ENCODE results near the gene SLC24A2. TPM values are rescaled to one million over a fixed set of nuclear protein-coding genes. Genes with fewer than 3 reads are reported as not detected.

SLC24A2 gene
- total and polyA plus RNA-seq, 10 of the 15 experiments (the other 5 are each of a cell fraction or from before 2014, with no cell fraction given): not detected

- H3K4me2 ChIP-seq (ENCODE audit: control insufficient read depth, insufficient read depth): no peak overlapping the region
- ChIA-PET POLR2A (no interaction called here), SMC1A (ENCODE audit: uncharacterized antibody, unreplicated experiment) (no interaction called here), CTCF (no interaction called here), RAD21 (ENCODE audit: unreplicated experiment) (no interaction called here)
- in situ Hi-C loops (cut with MboI) (no loop called here), intact Hi-C loops (cut with micrococcal nuclease; ENCODE audit: unreplicated experiment) (loop anchor here (10.0 kb wide), 1 partner anchor 289 kb away; no protein-coding TSS in a partner anchor)
- H4K20me1 ChIP-seq (ENCODE audit: control insufficient read depth, insufficient read depth): no peaks in the 10 kb centered on the region
- no TSS peak for BruUV-seq (replicated peaks)
- WGBS (ENCODE audit: insufficient coverage, insufficient replicate concordance, low lambda C conversion rate, missing lambda C conversion rate): 0% methylated on average over 2 of the region's 2 CpGs
- TF ChIP-seq IKZF1 (conservative IDR thresholded peaks at IDR 0.05): no peak
- no peak for TF ChIP-seq ZBTB33 (IDR thresholded peaks at IDR 0.05)
- no peak for TF ChIP-seq SMAD1 (IDR thresholded peaks at IDR 0.05; ENCODE audit: low read depth, partially characterized antibody)
- no peak for TF ChIP-seq ASH2L (IDR thresholded peaks at IDR 0.05; ENCODE audit: borderline replicate concordance, low read depth)
- TF ChIP-seq NFYB (IDR thresholded peaks at IDR 0.05; ENCODE audit: insufficient read depth, low read depth, low read length): no peak
- TF ChIP-seq IRF4 (IDR thresholded peaks at IDR 0.05; ENCODE audit: low read depth, low read length): no peak
- H3K79me2 ChIP-seq (ENCODE audit: control insufficient read depth, insufficient read depth, low read length): no peaks in the 10 kb centered on the region
- FAIRE-seq (no peak), ATAC-seq (no peak), DNase-seq (ENCODE audit: low read depth, low spot score) (no peak)
- no peak overlapping the region for H3K4me3 ChIP-seq
- H3K4me1 ChIP-seq (ENCODE audit: control insufficient read depth, insufficient read depth, low read length): no peaks in the 10 kb centered on the region
- no peak overlapping the region for H3K27ac ChIP-seq (ENCODE audit: control insufficient read depth, insufficient read depth)
- H2AFZ ChIP-seq (ENCODE audit: control insufficient read depth, low read depth, low read length): no peak overlapping the region
- no peaks in the 10 kb centered on the region for H3K36me3 ChIP-seq (ENCODE audit: control insufficient read depth in 2 of 2, insufficient read depth in 2 of 2, low read length in 1 of 2)
- H3K9ac ChIP-seq (ENCODE audit: control insufficient read depth, insufficient read depth, low read length): no peak overlapping the region
- H3K9me3 ChIP-seq (replicated peaks; ENCODE audit: control insufficient read depth, insufficient read depth, low read length): no peaks in the 10 kb centered on the region
- H3K27me3 ChIP-seq (replicated peaks in 1 of 2; ENCODE audit: control insufficient read depth in 2 of 2, insufficient read depth in 2 of 2, low read length in 1 of 2): no peaks in the 10 kb centered on the region
Measured at GRCh38 chr9:19783500-19783899, 5.3 kb downstream of the SLC24A2 start.

GRCh38 chr9:19782005-19782404, 6.8 kb downstream of the SLC24A2 start:
- Histone ChIP-seq H3K27me3 (replicated peaks in 1 of 2; ENCODE audit: control insufficient read depth in 2 of 2, insufficient read depth in 2 of 2, low read length in 1 of 2) (no peaks in the 10 kb centered on the region), H3K79me2 (ENCODE audit: control insufficient read depth, insufficient read depth, low read length) (no peaks in the 10 kb centered on the region), H3K4me3 (no peak overlapping the region), H3K9me3 (replicated peaks; ENCODE audit: control insufficient read depth, insufficient read depth, low read length) (no peaks in the 10 kb centered on the region), H3K36me3 (ENCODE audit: control insufficient read depth in 2 of 2, insufficient read depth in 2 of 2, low read length in 1 of 2) (no peaks in the 10 kb centered on the region), H2AFZ (ENCODE audit: control insufficient read depth, low read depth, low read length) (no peak overlapping the region), H3K4me2 (ENCODE audit: control insufficient read depth, insufficient read depth) (no peak overlapping the region), H3K4me1 (ENCODE audit: control insufficient read depth, insufficient read depth, low read length) (no peaks in the 10 kb centered on the region), H3K27ac (ENCODE audit: control insufficient read depth, insufficient read depth) (no peak overlapping the region), H3K9ac (ENCODE audit: control insufficient read depth, insufficient read depth, low read length) (no peak overlapping the region), H4K20me1 (ENCODE audit: control insufficient read depth, insufficient read depth) (no peaks in the 10 kb centered on the region)
- in situ Hi-C loops (cut with MboI) (no loop called here), intact Hi-C loops (cut with micrococcal nuclease; ENCODE audit: unreplicated experiment) (loop anchor here (10.0 kb wide), 1 partner anchor 287 kb away; no protein-coding TSS in a partner anchor)
- TF ChIP-seq RFX5 (IDR thresholded peaks at IDR 0.05; ENCODE audit: low read depth, low read length) (no peak), REST (IDR thresholded peaks at IDR 0.05; ENCODE audit: low read depth, low read length) (peak; percentile 84)
- ChIA-PET POLR2A (no interaction called here), RAD21 (ENCODE audit: unreplicated experiment) (no interaction called here), CTCF (interaction anchor here (0.7 kb wide), 1 partner anchor 9 kb away, joined by 3 read pairs; no protein-coding TSS in a partner anchor), SMC1A (ENCODE audit: uncharacterized antibody, unreplicated experiment) (interaction anchor here (0.7 kb wide), 1 partner anchor 10 kb away, joined by 3 read pairs; no protein-coding TSS in a partner anchor)
- DNase-seq (ENCODE audit: low read depth, low spot score): no peak
- 2% methylated on average over 3 of the region's 3 CpGs for WGBS (ENCODE audit: insufficient coverage, insufficient replicate concordance, low lambda C conversion rate, missing lambda C conversion rate)
- ATAC-seq: no peak; the same call in 2 of the 3 replicates
- FAIRE-seq: no peak
- no TSS peak for BruUV-seq (replicated peaks)
